ENCODE measurements around the gene TREML1.

TREML1 gene

DNA sequence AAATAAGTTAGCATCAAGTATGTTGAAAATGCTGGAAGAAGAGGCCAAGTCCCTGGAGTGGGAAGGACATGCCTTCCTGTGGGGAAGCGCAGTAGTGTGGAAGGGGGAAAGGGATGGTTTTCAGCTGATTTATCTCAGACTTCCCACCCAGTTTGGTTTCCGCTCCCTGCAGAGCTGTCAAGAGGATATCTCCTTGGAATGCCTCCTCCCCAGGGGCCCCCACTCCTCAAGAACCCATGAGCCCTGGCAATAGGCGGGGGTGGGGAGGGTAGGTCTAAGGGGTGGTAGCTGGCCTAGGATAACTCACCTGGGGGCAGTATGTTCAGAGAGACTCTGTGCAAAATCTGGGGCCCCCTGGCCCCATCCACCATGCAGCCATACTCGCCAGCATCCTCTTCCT is 696 bp downstream of the TREML1 start:
- no peak for TF ChIP-seq CTCF (conservative IDR thresholded peaks at IDR 0.05; ENCODE audit: control insufficient read depth, insufficient read depth, low read depth, low read length)
- no peak overlapping the region for H3K4me3 ChIP-seq (ENCODE audit: control insufficient read depth, low read depth, low read length)
- DNase-seq (ENCODE audit: low read depth) = no peak

DNA sequence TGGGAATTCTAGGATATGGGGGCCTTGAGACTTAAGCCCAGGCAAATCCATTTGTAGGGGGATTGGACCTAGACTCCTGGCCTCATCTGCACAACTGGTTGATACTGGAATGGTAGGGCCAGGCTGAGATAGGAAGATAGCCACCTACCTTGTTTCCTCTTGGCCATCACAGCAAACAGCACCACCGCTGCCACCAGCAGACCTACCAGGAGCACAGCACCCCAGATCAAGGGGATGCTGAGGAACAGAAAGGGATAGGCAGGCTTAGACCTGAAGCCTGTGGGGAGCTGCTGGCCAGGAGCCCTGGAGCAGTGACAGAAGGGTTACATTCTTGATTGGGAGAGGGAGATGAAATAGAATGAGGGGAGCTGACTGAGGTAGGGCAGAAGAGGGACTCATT is 3.5 kb downstream of the TREML1 start:
- H3K4me3 ChIP-seq (ENCODE audit: control insufficient read depth, low read depth, low read length) = no peak overlapping the region
- DNase-seq (ENCODE audit: low read depth) = no peak
- TF ChIP-seq CTCF (conservative IDR thresholded peaks at IDR 0.05; ENCODE audit: control insufficient read depth, insufficient read depth, low read depth, low read length) = no peak

DNA sequence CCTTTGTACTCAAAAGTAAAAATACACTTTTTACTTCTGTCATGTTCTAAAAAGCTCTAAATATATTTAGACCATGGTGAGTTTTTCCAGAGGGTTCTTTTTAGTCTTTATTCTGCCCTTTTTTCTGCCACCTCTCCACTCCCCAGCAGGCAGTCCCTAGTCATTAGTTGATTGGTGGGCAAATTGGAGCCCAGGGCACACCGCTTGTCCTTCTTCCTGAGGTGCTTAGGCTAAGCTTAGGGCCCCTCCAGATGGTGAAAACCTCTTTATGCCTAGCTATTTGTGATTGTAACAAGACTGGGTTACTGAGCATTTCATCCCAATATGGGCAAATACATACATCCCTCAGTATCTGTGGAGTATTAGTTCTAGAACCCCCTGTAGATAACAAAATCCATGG is 6.2 kb downstream of the TREML1 start:
- no peak for TF ChIP-seq CTCF (conservative IDR thresholded peaks at IDR 0.05; ENCODE audit: control insufficient read depth, insufficient read depth, low read depth, low read length)
- no peak overlapping the region for H3K4me3 ChIP-seq (ENCODE audit: control insufficient read depth, low read depth, low read length)
- DNase-seq (ENCODE audit: low read depth) = no peak

GRCh38 chr6:41136911-41137310 is 17.2 kb downstream of the TREML1 start:
- TF ChIP-seq CTCF (conservative IDR thresholded peaks at IDR 0.05; ENCODE audit: control insufficient read depth, insufficient read depth, low read depth, low read length) = no peak
- DNase-seq (ENCODE audit: low read depth) = no peak
- H3K4me3 ChIP-seq (ENCODE audit: control insufficient read depth, low read depth, low read length) = no peak overlapping the region

GRCh38 chr6:41135062-41135832 is 18.9 kb downstream of the TREML1 start:
- DNase-seq (ENCODE audit: low read depth) = no peak
- TF ChIP-seq CTCF (conservative IDR thresholded peaks at IDR 0.05; ENCODE audit: control insufficient read depth, insufficient read depth, low read depth, low read length) = no peak
- no peak overlapping the region for H3K4me3 ChIP-seq (ENCODE audit: control insufficient read depth, low read depth, low read length)

- no peak for DNase-seq (ENCODE audit: low read depth)
- TF ChIP-seq CTCF (conservative IDR thresholded peaks at IDR 0.05; ENCODE audit: control insufficient read depth, insufficient read depth, low read depth, low read length) = no peak
- no peak overlapping the region for H3K4me3 ChIP-seq (ENCODE audit: control insufficient read depth, low read depth, low read length)
Observed at GRCh38 chr6:41132254-41132653, 21.9 kb downstream of the TREML1 start.

All from fibroblast of mammary gland (primary cell).